ENCODE data around the gene NPSR1.
"Not testable (repeated sequence)": the region's sequence is repeated elsewhere in the genome, so short reads cannot be mapped to it uniquely, and the experiment has no call there.

NPSR1 gene

GRCh38 chr7:34849986-34850385 is 192.0 kb downstream of the NPSR1 start:
- Histone ChIP-seq H3K27me3 (ENCODE audit: insufficient read depth, low read length) (no peaks in the 10 kb centered on the region), H3K36me3 (ENCODE audit: insufficient read depth, low read length) (no peaks in the 10 kb centered on the region), H3K9me3 (ENCODE audit: insufficient read depth, low read depth, low read length) (no peaks in the 10 kb centered on the region), H3K4me3 (ENCODE audit: low read length) (no peak overlapping the region), H3K9ac (ENCODE audit: low read depth, low read length) (no peak overlapping the region), H3K4me1 (ENCODE audit: insufficient read depth, low read length) (peaks cover 11% of the 10 kb centered on the region; the same call in 1 of the 2 replicates), H3K27ac (ENCODE audit: low read depth, low read length) (no peak overlapping the region)
- 94% methylated on average over 1 of the region's 1 CpG for WGBS

GRCh38 chr7:34850681-34851080 is 192.7 kb downstream of the NPSR1 start:
- Histone ChIP-seq H3K9me3 (ENCODE audit: insufficient read depth, low read depth, low read length) (no peaks in the 10 kb centered on the region), H3K9ac (ENCODE audit: low read depth, low read length) (no peak overlapping the region), H3K27ac (ENCODE audit: low read depth, low read length) (no peak overlapping the region), H3K4me3 (ENCODE audit: low read length) (no peak overlapping the region), H3K4me1 (ENCODE audit: insufficient read depth, low read length) (peaks cover 11% of the 10 kb centered on the region; the same call in 1 of the 2 replicates), H3K27me3 (ENCODE audit: insufficient read depth, low read length) (no peaks in the 10 kb centered on the region), H3K36me3 (ENCODE audit: insufficient read depth, low read length) (no peaks in the 10 kb centered on the region)
- 95% methylated on average over 8 of the region's 8 CpGs for WGBS

- H3K27ac ChIP-seq (ENCODE audit: low read depth, low read length), result no peak overlapping the region
- peaks cover 7% of the 10 kb centered on the region; the same call in 1 of the 2 replicates for H3K4me1 ChIP-seq (ENCODE audit: insufficient read depth, low read length)
- H3K9me3 ChIP-seq (ENCODE audit: insufficient read depth, low read depth, low read length), result no peaks in the 10 kb centered on the region
- no peak overlapping the region for H3K4me3 ChIP-seq (ENCODE audit: low read length)
- no peaks in the 10 kb centered on the region for H3K36me3 ChIP-seq (ENCODE audit: insufficient read depth, low read length)
- WGBS, result 90% methylated on average over 2 of the region's 2 CpGs
- no peak overlapping the region for H3K9ac ChIP-seq (ENCODE audit: low read depth, low read length)
- no peaks in the 10 kb centered on the region for H3K27me3 ChIP-seq (ENCODE audit: insufficient read depth, low read length)
Observed at GRCh38 chr7:34851431-34851830, 193.4 kb downstream of the NPSR1 start.

- not testable (repeated sequence) for H3K9me3 ChIP-seq (ENCODE audit: insufficient read depth, low read depth, low read length); H3K4me1 ChIP-seq (ENCODE audit: insufficient read depth, low read length); H3K9ac ChIP-seq (ENCODE audit: low read depth, low read length); H3K36me3 ChIP-seq (ENCODE audit: insufficient read depth, low read length); H3K27ac ChIP-seq (ENCODE audit: low read depth, low read length); H3K4me3 ChIP-seq (ENCODE audit: low read length); H3K27me3 ChIP-seq (ENCODE audit: insufficient read depth, low read length)
- 97% methylated on average over 2 of the region's 2 CpGs for WGBS
Observed at GRCh38 chr7:34858444-34858843, 200.4 kb downstream of the NPSR1 start.

GRCh38 chr7:34859281-34859680 is 201.3 kb downstream of the NPSR1 start:
- not testable (repeated sequence) for H3K27ac ChIP-seq (ENCODE audit: low read depth, low read length); H3K4me1 ChIP-seq (ENCODE audit: insufficient read depth, low read length); H3K4me3 ChIP-seq (ENCODE audit: low read length); H3K27me3 ChIP-seq (ENCODE audit: insufficient read depth, low read length); H3K9me3 ChIP-seq (ENCODE audit: insufficient read depth, low read depth, low read length); H3K36me3 ChIP-seq (ENCODE audit: insufficient read depth, low read length); H3K9ac ChIP-seq (ENCODE audit: low read depth, low read length)
- WGBS, result 75% methylated on average over 1 of the region's 1 CpG

- not testable (repeated sequence) for H3K36me3 ChIP-seq (ENCODE audit: insufficient read depth, low read length); H3K9ac ChIP-seq (ENCODE audit: low read depth, low read length); H3K4me1 ChIP-seq (ENCODE audit: insufficient read depth, low read length); H3K27ac ChIP-seq (ENCODE audit: low read depth, low read length); H3K27me3 ChIP-seq (ENCODE audit: insufficient read depth, low read length); H3K4me3 ChIP-seq (ENCODE audit: low read length); H3K9me3 ChIP-seq (ENCODE audit: insufficient read depth, low read depth, low read length)
- WGBS, result 83% methylated on average over 2 of the region's 5 CpGs
Observed at GRCh38 chr7:34866222-34866621, 208.2 kb downstream of the NPSR1 start.

GRCh38 chr7:34867341-34867740 is 209.3 kb downstream of the NPSR1 start:
- H3K36me3 ChIP-seq (ENCODE audit: insufficient read depth, low read length); H3K9me3 ChIP-seq (ENCODE audit: insufficient read depth, low read depth, low read length); H3K4me3 ChIP-seq (ENCODE audit: low read length); H3K4me1 ChIP-seq (ENCODE audit: insufficient read depth, low read length); H3K27ac ChIP-seq (ENCODE audit: low read depth, low read length); H3K27me3 ChIP-seq (ENCODE audit: insufficient read depth, low read length); H3K9ac ChIP-seq (ENCODE audit: low read depth, low read length): not testable (repeated sequence)
- 100% methylated on average over 3 of the region's 3 CpGs for WGBS

GRCh38 chr7:34868602-34869001 is 210.6 kb downstream of the NPSR1 start:
- not testable (repeated sequence) for H3K4me3 ChIP-seq (ENCODE audit: low read length); H3K27ac ChIP-seq (ENCODE audit: low read depth, low read length); H3K9me3 ChIP-seq (ENCODE audit: insufficient read depth, low read depth, low read length); H3K9ac ChIP-seq (ENCODE audit: low read depth, low read length); H3K27me3 ChIP-seq (ENCODE audit: insufficient read depth, low read length); H3K36me3 ChIP-seq (ENCODE audit: insufficient read depth, low read length); H3K4me1 ChIP-seq (ENCODE audit: insufficient read depth, low read length)
- 94% methylated on average over 5 of the region's 5 CpGs for WGBS

- 92% methylated on average over 6 of the region's 6 CpGs for WGBS
- no peaks in the 10 kb centered on the region for H3K27me3 ChIP-seq (ENCODE audit: insufficient read depth, low read length)
Observed at GRCh38 chr7:34869057-34869456, 211.0 kb downstream of the NPSR1 start.

GRCh38 chr7:34870041-34870440 is 212.0 kb downstream of the NPSR1 start:
- not testable (repeated sequence) for H3K9ac ChIP-seq (ENCODE audit: low read depth, low read length); H3K27ac ChIP-seq (ENCODE audit: low read depth, low read length); H3K36me3 ChIP-seq (ENCODE audit: insufficient read depth, low read length); H3K4me3 ChIP-seq (ENCODE audit: low read length); H3K4me1 ChIP-seq (ENCODE audit: insufficient read depth, low read length); H3K27me3 ChIP-seq (ENCODE audit: insufficient read depth, low read length); H3K9me3 ChIP-seq (ENCODE audit: insufficient read depth, low read depth, low read length)
- 88% methylated on average over 2 of the region's 2 CpGs for WGBS

More at GRCh38 chr7:34869057-34869456, 211.0 kb downstream of the NPSR1 start:
- no peaks in the 10 kb centered on the region; the same call in 1 of the 2 replicates for H3K4me1 ChIP-seq (ENCODE audit: insufficient read depth, low read length)
- no peak overlapping the region for H3K4me3 ChIP-seq (ENCODE audit: low read length)
- no peak overlapping the region for H3K27ac ChIP-seq (ENCODE audit: low read depth, low read length)
- H3K9me3 ChIP-seq (ENCODE audit: insufficient read depth, low read depth, low read length), result no peaks in the 10 kb centered on the region
- no peaks in the 10 kb centered on the region for H3K36me3 ChIP-seq (ENCODE audit: insufficient read depth, low read length)
- H3K9ac ChIP-seq (ENCODE audit: low read depth, low read length), result no peak overlapping the region

- H3K9ac ChIP-seq (ENCODE audit: low read depth, low read length); H3K9me3 ChIP-seq (ENCODE audit: insufficient read depth, low read depth, low read length); H3K27ac ChIP-seq (ENCODE audit: low read depth, low read length); H3K27me3 ChIP-seq (ENCODE audit: insufficient read depth, low read length); H3K4me1 ChIP-seq (ENCODE audit: insufficient read depth, low read length); H3K36me3 ChIP-seq (ENCODE audit: insufficient read depth, low read length); H3K4me3 ChIP-seq (ENCODE audit: low read length): not testable (repeated sequence)
- WGBS, result 96% methylated on average over 4 of the region's 4 CpGs
Observed at GRCh38 chr7:34874329-34874728, 216.3 kb downstream of the NPSR1 start.

GRCh38 chr7:34875481-34875880 is 217.5 kb downstream of the NPSR1 start:
- WGBS, result 88% methylated on average over 5 of the region's 5 CpGs
- Histone ChIP-seq H3K27me3 (ENCODE audit: insufficient read depth, low read length) (no peaks in the 10 kb centered on the region), H3K36me3 (ENCODE audit: insufficient read depth, low read length) (no peaks in the 10 kb centered on the region), H3K4me3 (ENCODE audit: low read length) (no peak overlapping the region), H3K4me1 (ENCODE audit: insufficient read depth, low read length) (peaks cover 5% of the 10 kb centered on the region; the same call in 1 of the 2 replicates), H3K27ac (ENCODE audit: low read depth, low read length) (no peak overlapping the region), H3K9me3 (ENCODE audit: insufficient read depth, low read depth, low read length) (no peaks in the 10 kb centered on the region), H3K9ac (ENCODE audit: low read depth, low read length) (no peak overlapping the region)

Data from HUES64 (cell line).